Natural killer cell (primary cell): ENCODE results near the gene INPPL1. TPM values are rescaled to one million over a fixed set of nuclear protein-coding genes. Genes with fewer than 3 reads are reported as not detected.

Experiments used
- ATAC-seq, 3 donors: fragments of 150-1000 bp in 2 of 3; fragments of 200-7000 bp in 1 of 3; cut with Tn5 transposase; 1 replicate in 1 of 3; 2 replicates in 2 of 3; pipeline ENCODE4 v1.10.0; 2021; ENCODE audit warnings: mild to moderate bottlenecking in 2 of 3, moderate library complexity in 2 of 3
- DNase-seq, 2 donors: peaks; one replicate each; pipeline versions ENCODE4 v3.0.0 to v3.0.0-alpha.2; 2013 to 2021; ENCODE audit warnings: mixed read lengths in 1 of 2
- H3K27ac ChIP-seq: one replicate; pipeline ENCODE4 v1.5.1; 2013; ENCODE audit warnings: mild to moderate bottlenecking, low read length
- H3K27me3 ChIP-seq: one replicate; pipeline ENCODE4 v1.6.1; 2013; ENCODE audit warnings: low read length; ENCODE audit not compliant: control insufficient read depth, insufficient read depth
- H3K36me3 ChIP-seq: one replicate; pipeline ENCODE4 v1.6.1; 2013; ENCODE audit warnings: low read length; ENCODE audit not compliant: control insufficient read depth, insufficient read depth
- H3K4me1 ChIP-seq: one replicate; pipeline ENCODE4 v1.6.1; 2013; ENCODE audit warnings: low read length; ENCODE audit not compliant: control insufficient read depth, insufficient read depth
- H3K4me3 ChIP-seq: one replicate; pipeline ENCODE4 v1.5.1; 2013; ENCODE audit warnings: low read length
- H3K9me3 ChIP-seq: one replicate; pipeline ENCODE4 v1.6.1; 2013; ENCODE audit warnings: low read length; ENCODE audit not compliant: control insufficient read depth, insufficient read depth
- H3K27ac Mint-ChIP-seq, 2 donors: one replicate each; pipeline ENCODE4 v1.8.0; 2022; ENCODE audit warnings: mild to moderate bottlenecking in 2 of 2, mixed read lengths in 2 of 2, moderate library complexity in 1 of 2
- H3K27me3 Mint-ChIP-seq, 2 donors: one replicate each; pipeline ENCODE4 v1.8.0; 2022; ENCODE audit warnings: low read depth in 2 of 2, mixed read lengths in 2 of 2
- H3K36me3 Mint-ChIP-seq: one replicate; pipeline ENCODE4 v1.8.0; 2022; ENCODE audit warnings: mixed read lengths
- H3K4me1 Mint-ChIP-seq, 2 donors: one replicate each; pipeline ENCODE4 v1.8.0; 2022; ENCODE audit warnings: mixed read lengths in 2 of 2
- H3K4me3 Mint-ChIP-seq: one replicate; pipeline ENCODE4 v1.8.0; 2022; ENCODE audit warnings: mild to moderate bottlenecking, moderate library complexity, mixed read lengths
- H3K9me3 Mint-ChIP-seq, 2 donors: one replicate each; pipeline ENCODE4 v1.8.0; 2022; ENCODE audit warnings: mixed read lengths in 2 of 2
- CTCF ChIP-seq: fragments of 200-600 bp; IDR thresholded peaks from one replicate; pipeline ENCODE4 v1.8.0; 2022; ENCODE audit warnings: antibody characterized with exemption
- WGBS: methylation state at CpG from one replicate; pipeline ENCODE4 v1.1.7; 2013; ENCODE audit warnings: missing lambda C conversion rate; ENCODE audit not compliant: insufficient coverage; 5-methylcytosine and 5-hydroxymethylcytosine counted together
- intact Hi-C: fragments of 100-400 bp; cut with micrococcal nuclease; formaldehyde crosslinking; loops from one replicate; pipeline ENCODE4 v1.14.2; 2022
- total RNA-seq, 4 donors: library from RNA; stranded (reverse); fragments of 120-200 nt in 1 of 4; gene quantifications; one replicate each; pipeline versions ENCODE4 v1.2.3 to v1.2.4, GENCODE V29; 2013 to 2022

The INPPL1 gene
- total RNA-seq, 3 donors from 2014 or later (not counting 1 experiment from before 2014, with no cell fraction given), result 193 to 207 (median 195) TPM

DNA sequence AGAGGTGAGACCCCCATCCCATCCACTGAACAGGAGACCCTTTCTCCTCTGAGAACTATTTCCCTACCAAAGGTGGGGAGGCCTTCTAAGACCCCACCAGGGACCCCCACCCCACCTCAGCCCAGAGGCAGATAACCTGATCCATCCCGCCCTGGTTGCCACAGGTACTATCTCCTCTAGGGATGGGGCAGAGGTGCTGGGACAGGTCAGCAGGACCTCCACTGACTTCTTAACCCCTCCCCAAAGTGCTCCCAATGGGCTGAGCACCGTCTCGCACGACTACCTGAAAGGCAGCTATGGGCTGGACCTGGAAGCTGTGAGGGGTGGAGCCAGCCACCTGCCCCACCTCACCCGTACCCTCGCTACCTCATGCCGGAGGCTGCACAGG lies 4.3 kb downstream of the INPPL1 start:
- H3K9me3 Mint-ChIP-seq, result no peaks in the 10 kb centered on the region
- no peaks in the 10 kb centered on the region for H3K27me3 Mint-ChIP-seq
- Histone ChIP-seq H3K27me3 (no peaks in the 10 kb centered on the region), H3K36me3 (peaks cover 48% of the 10 kb centered on the region), H3K4me3 (no peak overlapping the region), H3K9me3 (no peaks in the 10 kb centered on the region), H3K27ac (no peak overlapping the region), H3K4me1 (peaks cover 25% of the 10 kb centered on the region)
- H3K4me3 Mint-ChIP-seq, result no peak overlapping the region
- TF ChIP-seq CTCF, result no peak
- H3K4me1 Mint-ChIP-seq, result peaks cover 8 to 42% of the 10 kb centered on the region in 2 donors
- intact Hi-C loops, result no loop called here
- 92% methylated on average over 7 of the region's 7 CpGs for WGBS
- ATAC-seq, result no peak
- no peak for DNase-seq
- H3K27ac Mint-ChIP-seq, result peak overlapping the region in 1 of 2 donors; percentile 48
- no peaks in the 10 kb centered on the region for H3K36me3 Mint-ChIP-seq

DNA sequence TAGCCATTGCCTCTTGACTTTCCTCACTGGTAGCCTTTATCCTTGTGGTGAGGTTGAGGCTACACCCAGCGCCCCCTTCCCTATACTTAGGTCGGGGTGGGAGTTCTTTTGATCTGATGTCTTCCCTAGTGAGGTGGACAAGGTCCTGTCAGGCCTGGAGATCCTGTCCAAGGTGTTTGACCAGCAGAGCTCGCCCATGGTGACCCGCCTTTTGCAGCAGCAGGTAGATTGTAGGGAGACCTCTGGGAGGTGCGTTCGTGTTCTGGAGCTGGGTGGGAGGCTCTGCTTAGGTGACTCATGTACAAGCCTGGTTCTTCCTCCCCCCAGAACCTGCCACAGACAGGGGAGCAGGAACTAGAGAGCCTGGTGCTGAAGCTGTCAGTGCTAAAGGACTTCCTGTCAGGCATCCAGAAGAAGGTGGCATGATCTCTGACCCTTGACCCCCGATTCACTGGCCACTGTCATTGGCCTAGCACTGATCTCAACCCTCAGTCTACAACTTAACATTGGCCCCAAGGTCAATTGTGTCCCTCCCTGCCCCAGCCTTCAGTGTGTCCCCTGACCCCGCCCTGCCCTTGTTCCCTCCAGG lies 4.9 kb downstream of the INPPL1 start:
- ATAC-seq (no peak), DNase-seq (no peak)
- Mint-ChIP-seq H3K36me3 (no peaks in the 10 kb centered on the region), H3K4me1 (peaks cover 13 to 41% of the 10 kb centered on the region in 2 donors), H3K27me3 (no peaks in the 10 kb centered on the region), H3K27ac (peak overlapping the region in 1 of 2 donors; percentile 48), H3K9me3 (no peaks in the 10 kb centered on the region), H3K4me3 (no peak overlapping the region)
- Histone ChIP-seq H3K9me3 (no peaks in the 10 kb centered on the region), H3K36me3 (peaks cover 53% of the 10 kb centered on the region), H3K27me3 (no peaks in the 10 kb centered on the region), H3K27ac (no peak overlapping the region), H3K4me1 (peaks cover 19% of the 10 kb centered on the region), H3K4me3 (no peak overlapping the region)
- 95% methylated on average over 8 of the region's 8 CpGs for WGBS
- intact Hi-C loops, result no loop called here
- no peak for TF ChIP-seq CTCF

DNA sequence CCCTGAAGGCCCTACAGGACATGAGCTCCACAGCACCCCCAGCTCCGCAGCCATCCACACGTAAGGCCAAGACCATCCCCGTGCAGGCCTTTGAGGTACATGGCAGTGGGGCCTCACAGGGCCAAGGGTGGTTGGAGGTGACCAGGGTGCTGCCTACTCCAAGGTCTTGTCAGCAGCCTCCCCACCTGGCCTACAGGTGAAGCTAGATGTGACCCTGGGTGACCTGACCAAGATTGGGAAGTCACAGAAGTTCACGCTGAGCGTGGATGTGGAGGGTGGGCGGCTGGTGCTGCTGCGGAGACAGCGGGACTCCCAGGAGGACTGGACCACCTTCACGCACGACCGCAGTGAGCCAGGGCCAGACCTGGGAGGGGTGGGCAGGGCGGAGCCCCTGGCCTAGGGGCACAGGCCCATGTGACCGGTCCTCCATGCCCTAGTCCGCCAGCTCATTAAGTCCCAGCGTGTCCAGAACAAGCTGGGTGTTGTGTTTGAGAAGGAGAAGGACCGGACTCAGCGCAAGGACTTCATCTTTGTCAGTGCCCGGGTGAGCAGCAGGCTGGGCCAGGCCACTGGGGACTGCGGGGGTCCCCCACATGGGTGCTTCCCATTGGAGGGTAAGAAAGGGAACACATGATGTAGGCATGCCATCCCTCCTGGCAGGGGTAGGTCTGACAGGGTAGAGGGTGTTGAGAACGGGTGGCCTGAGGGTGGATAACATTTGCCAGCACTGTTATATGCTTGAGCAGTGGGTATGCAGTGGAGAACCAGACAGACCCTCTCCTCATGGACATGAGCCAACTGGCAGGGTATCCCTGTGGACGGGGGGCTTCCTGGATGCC lies 5.6 kb downstream of the INPPL1 start:
- Histone ChIP-seq H3K4me3 (no peak overlapping the region), H3K9me3 (no peaks in the 10 kb centered on the region), H3K27me3 (no peaks in the 10 kb centered on the region), H3K4me1 (peaks cover 18% of the 10 kb centered on the region), H3K27ac (no peak overlapping the region), H3K36me3 (peaks cover 56% of the 10 kb centered on the region)
- no peak for TF ChIP-seq CTCF
- peaks cover 16 to 45% of the 10 kb centered on the region in 2 donors for H3K4me1 Mint-ChIP-seq
- intact Hi-C loops, result no loop called here
- WGBS, result 97% methylated on average over 21 of the region's 21 CpGs
- no peaks in the 10 kb centered on the region for H3K9me3 Mint-ChIP-seq
- no peak overlapping the region for H3K4me3 Mint-ChIP-seq
- no peak overlapping the region for H3K27ac Mint-ChIP-seq
- no peaks in the 10 kb centered on the region for H3K27me3 Mint-ChIP-seq
- DNase-seq (no peak), ATAC-seq (no peak)
- H3K36me3 Mint-ChIP-seq, result no peaks in the 10 kb centered on the region
